ENCODE data around the gene ZNF428.

DNA sequence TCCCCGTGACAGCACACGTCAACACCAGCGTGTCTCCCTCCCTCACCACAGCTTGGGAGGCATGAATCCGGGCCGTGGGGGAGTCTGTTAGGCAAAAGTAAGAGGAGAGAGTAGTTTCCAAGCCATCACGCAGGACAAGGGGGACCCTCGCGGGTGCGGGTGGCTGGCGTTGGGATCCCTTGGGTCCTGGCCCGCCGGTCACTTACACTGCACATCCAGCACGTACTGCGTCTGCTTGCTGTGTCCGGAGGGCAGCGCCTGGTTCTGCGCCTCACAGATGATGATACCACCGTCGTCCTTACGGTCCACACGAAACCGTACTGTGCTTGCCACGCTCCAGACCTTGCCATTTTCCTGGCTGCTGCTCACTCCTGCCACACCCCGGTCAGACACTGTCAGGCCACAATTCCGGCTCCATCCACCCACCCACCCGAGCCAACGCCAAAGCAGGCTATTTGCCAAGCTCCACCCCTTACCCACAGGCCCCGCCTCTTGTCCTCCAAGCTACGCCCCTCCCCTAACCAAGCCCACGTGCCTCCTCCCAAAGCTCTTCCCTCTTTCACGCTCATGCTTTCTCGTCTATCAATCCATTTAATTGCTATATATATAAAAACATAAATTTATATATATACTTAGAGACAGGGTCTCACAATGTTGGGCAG, 6.6 kb upstream of the ZNF428 start:
- TF ChIP-seq, protein P1, sequence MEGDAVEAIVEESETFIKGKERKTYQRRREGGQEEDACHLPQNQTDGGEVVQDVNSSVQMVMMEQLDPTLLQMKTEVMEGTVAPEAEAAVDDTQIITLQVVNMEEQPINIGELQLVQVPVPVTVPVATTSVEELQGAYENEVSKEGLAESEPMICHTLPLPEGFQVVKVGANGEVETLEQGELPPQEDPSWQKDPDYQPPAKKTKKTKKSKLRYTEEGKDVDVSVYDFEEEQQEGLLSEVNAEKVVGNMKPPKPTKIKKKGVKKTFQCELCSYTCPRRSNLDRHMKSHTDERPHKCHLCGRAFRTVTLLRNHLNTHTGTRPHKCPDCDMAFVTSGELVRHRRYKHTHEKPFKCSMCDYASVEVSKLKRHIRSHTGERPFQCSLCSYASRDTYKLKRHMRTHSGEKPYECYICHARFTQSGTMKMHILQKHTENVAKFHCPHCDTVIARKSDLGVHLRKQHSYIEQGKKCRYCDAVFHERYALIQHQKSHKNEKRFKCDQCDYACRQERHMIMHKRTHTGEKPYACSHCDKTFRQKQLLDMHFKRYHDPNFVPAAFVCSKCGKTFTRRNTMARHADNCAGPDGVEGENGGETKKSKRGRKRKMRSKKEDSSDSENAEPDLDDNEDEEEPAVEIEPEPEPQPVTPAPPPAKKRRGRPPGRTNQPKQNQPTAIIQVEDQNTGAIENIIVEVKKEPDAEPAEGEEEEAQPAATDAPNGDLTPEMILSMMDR (conservative IDR thresholded peaks at IDR 0.05; ENCODE audit: low read depth in 2 of 2) = peak; percentile 10 to 51; a peak in 2 of 4 replicates
- TF ChIP-seq, protein P2, sequence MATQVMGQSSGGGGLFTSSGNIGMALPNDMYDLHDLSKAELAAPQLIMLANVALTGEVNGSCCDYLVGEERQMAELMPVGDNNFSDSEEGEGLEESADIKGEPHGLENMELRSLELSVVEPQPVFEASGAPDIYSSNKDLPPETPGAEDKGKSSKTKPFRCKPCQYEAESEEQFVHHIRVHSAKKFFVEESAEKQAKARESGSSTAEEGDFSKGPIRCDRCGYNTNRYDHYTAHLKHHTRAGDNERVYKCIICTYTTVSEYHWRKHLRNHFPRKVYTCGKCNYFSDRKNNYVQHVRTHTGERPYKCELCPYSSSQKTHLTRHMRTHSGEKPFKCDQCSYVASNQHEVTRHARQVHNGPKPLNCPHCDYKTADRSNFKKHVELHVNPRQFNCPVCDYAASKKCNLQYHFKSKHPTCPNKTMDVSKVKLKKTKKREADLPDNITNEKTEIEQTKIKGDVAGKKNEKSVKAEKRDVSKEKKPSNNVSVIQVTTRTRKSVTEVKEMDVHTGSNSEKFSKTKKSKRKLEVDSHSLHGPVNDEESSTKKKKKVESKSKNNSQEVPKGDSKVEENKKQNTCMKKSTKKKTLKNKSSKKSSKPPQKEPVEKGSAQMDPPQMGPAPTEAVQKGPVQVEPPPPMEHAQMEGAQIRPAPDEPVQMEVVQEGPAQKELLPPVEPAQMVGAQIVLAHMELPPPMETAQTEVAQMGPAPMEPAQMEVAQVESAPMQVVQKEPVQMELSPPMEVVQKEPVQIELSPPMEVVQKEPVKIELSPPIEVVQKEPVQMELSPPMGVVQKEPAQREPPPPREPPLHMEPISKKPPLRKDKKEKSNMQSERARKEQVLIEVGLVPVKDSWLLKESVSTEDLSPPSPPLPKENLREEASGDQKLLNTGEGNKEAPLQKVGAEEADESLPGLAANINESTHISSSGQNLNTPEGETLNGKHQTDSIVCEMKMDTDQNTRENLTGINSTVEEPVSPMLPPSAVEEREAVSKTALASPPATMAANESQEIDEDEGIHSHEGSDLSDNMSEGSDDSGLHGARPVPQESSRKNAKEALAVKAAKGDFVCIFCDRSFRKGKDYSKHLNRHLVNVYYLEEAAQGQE (IDR thresholded peaks at IDR 0.05; ENCODE audit: unreplicated experiment) = no peak
- TF ChIP-seq EZH2phosphoT487 (IDR thresholded peaks at IDR 0.05; ENCODE audit: unreplicated experiment) (no peak), POLR2AphosphoS5 (IDR thresholded peaks at IDR 0.05; ENCODE audit: low read depth) (no peak), JUNB (IDR thresholded peaks at IDR 0.05; ENCODE audit: unreplicated experiment) (no peak), CREB1 (CRISPR knock-in tag; IDR thresholded peaks at IDR 0.05; ENCODE audit: low read depth) (no peak)
